Epithelial cell of esophagus (primary cell): ENCODE results near the gene NR3C1.

Source experiments
- DNase-seq: peaks from one replicate; pipeline ENCODE4 v3.0.0; 2010; ENCODE audit warnings: low read depth
- H3K4me3 ChIP-seq: 2 replicates; pipeline ENCODE4 v1.5.1; 2011; ENCODE audit warnings: mild to moderate bottlenecking, low read length, control low read depth
- TF ChIP-seq, protein P1 (sequence below): IDR thresholded peaks from 2 replicates; pipeline ENCODE4 v1.5.1; 2011; ENCODE audit warnings: low read depth, mild to moderate bottlenecking, low read length, control low read depth, inconsistent platforms; ENCODE audit not compliant: insufficient read depth; ENCODE audit errors: missing control alignments

Gene NR3C1

DNA sequence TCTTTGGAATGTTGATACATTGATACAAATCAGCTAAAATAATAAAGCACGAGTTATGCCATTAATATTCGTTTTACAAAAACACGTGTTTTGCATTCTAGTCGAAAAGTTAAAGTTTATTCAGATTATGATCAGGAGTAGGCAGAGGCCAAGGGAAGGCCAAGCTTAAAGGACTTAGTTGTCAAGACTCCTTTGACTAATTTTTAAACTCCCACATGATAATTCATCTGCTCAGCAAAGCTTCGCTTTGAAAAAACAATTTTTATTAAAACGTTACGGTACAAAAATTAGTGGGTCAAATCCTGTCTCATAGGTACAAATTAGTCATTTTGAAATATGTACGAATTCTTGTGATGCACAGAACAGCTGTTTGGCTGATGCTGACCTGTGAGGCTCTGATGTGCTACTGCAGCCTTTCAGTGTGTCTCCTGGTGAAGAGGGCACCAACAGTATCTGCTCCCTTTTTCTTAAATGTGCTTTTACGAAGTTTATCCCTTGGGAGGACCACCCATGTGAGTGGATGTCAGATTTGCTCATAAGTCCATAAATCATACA, 23.0 kb upstream of the NR3C1 start:
- TF ChIP-seq, protein P1, sequence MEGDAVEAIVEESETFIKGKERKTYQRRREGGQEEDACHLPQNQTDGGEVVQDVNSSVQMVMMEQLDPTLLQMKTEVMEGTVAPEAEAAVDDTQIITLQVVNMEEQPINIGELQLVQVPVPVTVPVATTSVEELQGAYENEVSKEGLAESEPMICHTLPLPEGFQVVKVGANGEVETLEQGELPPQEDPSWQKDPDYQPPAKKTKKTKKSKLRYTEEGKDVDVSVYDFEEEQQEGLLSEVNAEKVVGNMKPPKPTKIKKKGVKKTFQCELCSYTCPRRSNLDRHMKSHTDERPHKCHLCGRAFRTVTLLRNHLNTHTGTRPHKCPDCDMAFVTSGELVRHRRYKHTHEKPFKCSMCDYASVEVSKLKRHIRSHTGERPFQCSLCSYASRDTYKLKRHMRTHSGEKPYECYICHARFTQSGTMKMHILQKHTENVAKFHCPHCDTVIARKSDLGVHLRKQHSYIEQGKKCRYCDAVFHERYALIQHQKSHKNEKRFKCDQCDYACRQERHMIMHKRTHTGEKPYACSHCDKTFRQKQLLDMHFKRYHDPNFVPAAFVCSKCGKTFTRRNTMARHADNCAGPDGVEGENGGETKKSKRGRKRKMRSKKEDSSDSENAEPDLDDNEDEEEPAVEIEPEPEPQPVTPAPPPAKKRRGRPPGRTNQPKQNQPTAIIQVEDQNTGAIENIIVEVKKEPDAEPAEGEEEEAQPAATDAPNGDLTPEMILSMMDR, result no peak
- DNase-seq, result no peak
- no peak overlapping the region for H3K4me3 ChIP-seq

DNA sequence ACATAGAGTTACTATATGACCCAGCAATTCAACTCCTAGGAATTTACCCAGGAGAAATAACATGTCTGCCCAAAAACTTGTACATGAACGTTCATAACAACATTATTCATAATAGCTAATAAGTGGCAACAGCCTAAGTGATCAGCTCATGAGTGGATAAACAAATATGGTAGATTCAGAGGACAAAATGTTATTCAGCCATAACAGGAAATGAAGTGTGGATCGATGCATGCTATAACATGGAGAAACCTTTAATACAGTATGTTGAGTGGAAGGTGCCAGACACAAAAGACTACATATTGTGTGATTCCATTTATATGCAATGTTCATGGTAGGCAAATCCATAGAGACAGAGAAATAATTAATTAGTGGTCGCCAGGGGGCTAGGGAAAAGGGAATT, 22.3 kb upstream of the NR3C1 start:
- H3K4me3 ChIP-seq, result no peak overlapping the region
- TF ChIP-seq, protein P1, result no peak
- no peak for DNase-seq

DNA sequence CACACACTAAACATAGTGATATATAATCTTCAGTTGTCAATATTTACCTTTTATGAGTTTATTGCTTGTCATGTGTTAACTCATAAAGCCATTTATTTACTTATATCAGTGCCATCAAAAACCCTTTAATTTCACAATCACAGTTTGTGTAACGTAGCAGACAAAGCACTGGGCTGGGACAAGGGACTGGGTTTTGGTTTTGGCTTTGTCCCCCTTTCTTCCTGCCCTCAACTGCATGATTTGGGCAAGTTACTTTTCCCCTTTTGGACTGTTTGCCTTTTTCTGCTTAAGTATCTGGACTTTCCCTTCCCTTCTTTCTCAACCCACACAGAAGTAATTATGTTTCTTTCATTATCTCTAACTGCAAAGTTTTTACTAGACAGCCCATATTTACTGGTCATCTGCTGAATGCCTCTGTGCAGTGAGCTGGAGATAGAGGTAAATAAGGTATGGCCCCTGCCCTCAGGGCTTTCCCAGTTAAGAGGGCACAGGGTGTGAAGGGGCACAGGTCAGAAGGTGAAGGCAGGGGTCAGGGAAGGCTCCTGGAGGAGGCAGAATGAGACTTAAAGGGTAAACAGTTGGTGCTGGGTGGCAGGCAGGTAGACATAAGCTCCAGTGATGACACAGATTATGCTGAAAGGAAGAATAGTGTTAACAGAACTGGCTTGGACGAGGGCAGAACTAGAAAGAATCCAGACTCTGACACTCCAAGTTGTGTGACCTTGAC, 14.8 kb upstream of the NR3C1 start:
- TF ChIP-seq, protein P1, result no peak
- no peak for DNase-seq
- H3K4me3 ChIP-seq, result no peak overlapping the region

DNA sequence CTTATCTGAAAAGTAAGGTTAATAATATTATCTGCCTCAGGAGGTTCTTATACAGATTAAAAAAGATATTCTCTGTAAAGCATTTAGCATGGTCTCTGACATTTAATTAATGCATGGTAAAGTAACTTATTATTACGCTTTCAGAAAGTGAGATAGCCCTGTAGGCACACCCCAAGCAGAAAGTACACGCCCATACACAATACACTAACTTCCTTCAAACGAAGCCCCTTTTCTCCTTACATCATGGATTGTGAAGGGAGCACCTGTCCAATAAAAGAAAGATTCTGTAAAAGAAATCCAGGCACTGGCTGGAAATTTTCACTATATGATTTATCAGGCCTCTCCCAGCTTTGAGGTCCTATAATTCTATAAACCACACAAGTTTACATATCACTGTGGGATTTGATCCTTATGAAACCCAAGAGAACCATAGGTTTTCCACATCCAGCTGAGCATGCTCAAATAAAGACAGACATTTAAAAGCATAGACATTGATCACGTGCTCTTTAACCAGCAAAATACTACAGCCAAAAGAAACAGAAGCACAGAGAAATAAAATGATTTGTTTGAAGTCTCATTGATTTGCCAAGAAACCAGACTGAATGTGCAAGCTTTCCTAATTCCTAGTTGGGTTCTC, 14.1 kb upstream of the NR3C1 start:
- no peak for DNase-seq
- H3K4me3 ChIP-seq, result no peak overlapping the region
- TF ChIP-seq, protein P1, result no peak

DNA sequence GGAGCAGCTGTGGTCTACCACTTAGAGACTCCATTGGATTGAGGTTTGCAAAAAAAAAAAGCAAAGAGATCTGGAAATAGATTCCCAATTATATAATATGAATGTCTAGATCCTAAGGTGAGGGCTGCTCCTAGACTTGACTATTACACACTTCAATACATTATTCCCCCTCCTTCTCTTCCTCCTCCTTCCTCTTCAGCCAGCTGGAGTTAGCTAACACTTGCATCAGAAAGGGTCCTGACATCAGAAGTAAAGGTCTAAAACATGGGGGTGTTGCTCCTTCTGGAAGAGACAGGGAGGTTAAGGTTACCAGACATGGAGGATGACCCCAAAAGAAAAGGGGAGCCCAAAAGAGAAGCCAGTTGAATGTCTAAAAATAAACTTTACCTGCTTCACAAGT, 12.9 kb upstream of the NR3C1 start:
- H3K4me3 ChIP-seq, result no peak overlapping the region
- TF ChIP-seq, protein P1, result no peak
- DNase-seq, result no peak

DNA sequence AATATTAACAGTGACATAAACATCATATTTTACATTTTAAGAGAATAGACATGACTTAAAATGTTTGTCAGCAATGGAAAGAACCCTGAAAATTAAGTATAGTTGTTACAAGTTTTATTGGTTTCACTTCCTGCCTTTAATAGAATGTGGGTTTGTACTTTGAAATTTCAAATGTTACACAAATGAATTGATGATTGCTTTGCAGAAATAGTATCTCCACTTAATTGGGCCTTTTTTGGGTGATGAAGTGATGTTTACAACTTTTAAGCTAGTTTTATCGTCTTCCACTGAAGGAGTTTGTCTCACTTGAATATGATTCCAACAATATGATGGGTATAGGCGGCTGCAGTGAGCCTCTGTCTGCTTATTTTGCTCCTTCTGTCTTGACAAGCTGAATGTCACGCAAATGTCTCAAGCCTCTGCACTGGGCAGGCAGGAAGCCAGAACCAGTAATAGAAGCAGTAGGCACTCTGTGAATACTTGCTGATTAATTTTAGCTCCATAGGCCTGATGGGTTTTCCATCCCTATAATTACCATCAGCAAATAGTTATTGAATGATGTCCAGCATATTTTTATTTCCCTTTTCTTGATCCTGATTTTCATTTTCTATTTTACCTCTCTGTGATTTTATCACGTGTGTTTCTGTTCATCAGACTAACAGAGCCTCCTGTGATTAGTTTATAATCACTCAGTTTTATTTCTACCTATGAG, 10.6 kb upstream of the NR3C1 start:
- TF ChIP-seq, protein P1, result no peak
- no peak overlapping the region for H3K4me3 ChIP-seq
- no peak for DNase-seq
